Aorta (tissue), 5 donors: Measurements from ENCODE around the gene SYNE1. TPM values are rescaled to one million over a fixed set of nuclear protein-coding genes. Genes with fewer than 3 reads are reported as not detected.
"Not testable (repeated sequence)": the region's sequence is repeated elsewhere in the genome, so short reads cannot be mapped to it uniquely, and the experiment has no call there.

Experiments used
- ATAC-seq: fragments of 200-7000 bp; cut with Tn5 transposase; one replicate; pipeline ENCODE4 v1.9.1; 2022; ENCODE audit warnings: moderate library complexity; ENCODE audit not compliant: low FRiP score
- DNase-seq, 2 donors: peaks; one replicate each; pipeline ENCODE4 v3.0.0-alpha.2; 2020
- H3K27ac ChIP-seq, 2 donors: one replicate each; pipeline ENCODE4 v1.5.1; 2013; ENCODE audit warnings: low read length in 2 of 2, mild to moderate bottlenecking in 2 of 2, moderate library complexity in 2 of 2, control low read depth in 1 of 2, inconsistent platforms in 1 of 2, low read depth in 1 of 2
- H3K27me3 ChIP-seq, 2 donors: one replicate each; pipeline ENCODE4 v1.6.1; 2013; ENCODE audit warnings: control low read depth in 1 of 2, low read length in 1 of 2, mild to moderate bottlenecking in 1 of 2, moderate library complexity in 1 of 2; ENCODE audit not compliant: insufficient read depth in 2 of 2, control insufficient read depth in 1 of 2
- H3K36me3 ChIP-seq, 2 donors: one replicate each; pipeline ENCODE4 v1.6.1; 2013; ENCODE audit warnings: control low read depth in 1 of 2, low read length in 1 of 2, mild to moderate bottlenecking in 1 of 2; ENCODE audit not compliant: insufficient read depth in 2 of 2, control insufficient read depth in 1 of 2
- H3K4me1 ChIP-seq, 2 donors: one replicate each; pipeline ENCODE4 v1.6.1; 2013; ENCODE audit warnings: low read length in 2 of 2, control low read depth in 1 of 2, mild to moderate bottlenecking in 1 of 2, moderate library complexity in 1 of 2; ENCODE audit not compliant: insufficient read depth in 2 of 2, control insufficient read depth in 1 of 2
- H3K4me3 ChIP-seq, 2 donors: one replicate each; pipeline ENCODE4 v1.5.1; 2013; ENCODE audit warnings: low read length in 2 of 2, control low read depth in 1 of 2, mild to moderate bottlenecking in 1 of 2
- H3K9me3 ChIP-seq: one replicate; pipeline ENCODE4 v1.6.1; 2013; ENCODE audit warnings: mild to moderate bottlenecking, low read length; ENCODE audit not compliant: control insufficient read depth
- WGBS, 2 donors: extraction: QIAGEN DNeasy Blood & Tissue Kit; methylation state at CpG; one replicate each; pipeline ENCODE4 v1.1.7; 2013; 5-methylcytosine and 5-hydroxymethylcytosine counted together
- intact Hi-C, 2 donors: fragments of 100-400 bp; cut with DNase I; formaldehyde crosslinking; loops; one replicate each; pipeline versions ENCODE4 v1.14.2 to v1.15.0; 2022
- polyA plus RNA-seq, 2 donors: library from polyadenylated mRNA; stranded (reverse); fragments of 200-250 nt; gene quantifications; one replicate each; pipeline ENCODE4 v1.2.3, GENCODE V29; 2013
- total RNA-seq, 2 donors: library from RNA; stranded (reverse); fragmentation: NEBNext Ultra II Directional; extraction: Animal tissue kit (Norgen Biotek cat#: 25700); gene quantifications; one replicate each; pipeline ENCODE4 v1.2.1, GENCODE V29; 2021
- donor health status: healthy with polysubstance abuse.
- donor health status: Bipolar disorder and iron deficiency.
- donor health status: DM: no; HTN: no; CAD: no.
- donor health status: DM: no; HTN: no; CAD: no.
- donor health status: DM: yes; HTN: yes; CAD: no.

The SYNE1 gene
- total and polyA plus RNA-seq, 4 donors = 54.3 to 356 (median 221) TPM

DNA sequence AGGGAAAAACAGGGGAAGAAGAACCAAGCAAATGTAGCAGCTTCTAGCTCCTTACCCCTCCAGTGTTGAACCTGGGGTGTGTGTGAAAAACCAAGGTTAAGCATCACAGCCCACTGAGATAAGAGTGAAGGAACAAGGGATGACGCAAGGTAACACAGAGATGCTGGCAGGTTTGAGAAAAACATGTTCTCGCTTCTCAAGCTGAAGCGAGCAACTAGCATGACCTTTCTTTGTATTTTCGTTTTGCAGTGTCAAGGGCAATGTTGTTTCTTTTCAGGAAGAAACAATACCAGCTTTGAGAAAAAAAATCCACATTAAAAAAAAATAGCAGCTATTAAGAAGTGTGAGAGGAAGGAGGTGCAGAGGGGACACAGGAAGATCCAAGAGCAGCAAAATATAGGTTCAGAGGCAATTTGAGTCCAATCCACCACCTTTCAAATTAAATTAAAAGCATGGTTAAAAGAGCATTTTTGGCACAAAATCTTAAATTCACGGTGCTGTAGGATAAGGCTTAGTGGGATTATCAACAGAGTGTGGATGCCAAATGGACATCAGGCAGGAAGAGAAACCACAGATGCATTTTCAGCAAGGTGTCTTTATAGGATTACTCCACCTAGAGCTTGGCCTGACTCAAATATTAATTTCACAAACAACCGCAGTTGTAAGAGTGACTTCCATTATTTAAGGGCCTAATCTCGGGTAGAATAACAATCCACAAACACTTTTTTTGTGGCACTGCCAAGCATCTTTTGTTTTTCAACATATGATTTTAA, 70.9 kb downstream of the SYNE1 start:
- Histone ChIP-seq H3K27me3 (no peaks in the 10 kb centered on the region), H3K27ac (no peak overlapping the region), H3K36me3 (no peaks in the 10 kb centered on the region), H3K9me3 (no peaks in the 10 kb centered on the region), H3K4me1 (no peaks in the 10 kb centered on the region), H3K4me3 (no peak overlapping the region)
- intact Hi-C loops = no loop called here
- DNase-seq (no peak), ATAC-seq (no peak)
- WGBS, 2 donors = 60 to 65% methylated on average over 7 of the region's 7 CpGs

DNA sequence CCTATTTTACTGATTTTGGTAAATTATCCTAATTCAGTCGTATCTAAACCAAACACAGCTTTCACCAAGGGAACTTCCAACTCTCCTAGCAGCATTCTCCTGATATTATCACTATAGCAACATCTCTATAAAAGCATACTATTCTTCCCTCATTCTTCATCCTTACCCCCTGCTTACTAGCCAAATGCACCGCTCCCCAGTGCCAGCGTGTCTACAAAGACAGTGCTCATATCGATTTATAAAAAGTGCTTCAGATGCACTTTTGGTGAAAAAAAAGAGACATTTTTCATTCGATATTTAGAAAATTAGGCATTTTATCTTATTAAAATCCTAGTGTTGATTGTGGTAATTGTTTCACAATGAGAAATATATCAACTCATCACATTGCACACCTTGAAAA, 74.0 kb downstream of the SYNE1 start:
- DNase-seq (no peak), ATAC-seq (no peak)
- H3K27ac ChIP-seq = no peak overlapping the region
- H3K9me3 ChIP-seq = no peaks in the 10 kb centered on the region
- intact Hi-C loops = no loop called here
- 80 to 83% methylated on average over 5 of the region's 5 CpGs for WGBS, 2 donors
- H3K4me1 ChIP-seq = no peaks in the 10 kb centered on the region
- H3K4me3 ChIP-seq = no peak overlapping the region
- H3K36me3 ChIP-seq = no peaks in the 10 kb centered on the region
- no peaks in the 10 kb centered on the region for H3K27me3 ChIP-seq

GRCh38 chr6:152558798-152559197, 78.4 kb downstream of the SYNE1 start:
- not testable (repeated sequence) for H3K36me3 ChIP-seq, H3K4me3 ChIP-seq, DNase-seq, H3K27me3 ChIP-seq, H3K27ac ChIP-seq, H3K9me3 ChIP-seq, H3K4me1 ChIP-seq, ATAC-seq
- intact Hi-C loops = loop anchor here in 1 of 2 donors (10.0 kb wide), 1 partner anchor 106 kb away; no protein-coding TSS in a partner anchor
- 78 to 93% methylated on average over 1 of the region's 1 CpG for WGBS, 2 donors

DNA sequence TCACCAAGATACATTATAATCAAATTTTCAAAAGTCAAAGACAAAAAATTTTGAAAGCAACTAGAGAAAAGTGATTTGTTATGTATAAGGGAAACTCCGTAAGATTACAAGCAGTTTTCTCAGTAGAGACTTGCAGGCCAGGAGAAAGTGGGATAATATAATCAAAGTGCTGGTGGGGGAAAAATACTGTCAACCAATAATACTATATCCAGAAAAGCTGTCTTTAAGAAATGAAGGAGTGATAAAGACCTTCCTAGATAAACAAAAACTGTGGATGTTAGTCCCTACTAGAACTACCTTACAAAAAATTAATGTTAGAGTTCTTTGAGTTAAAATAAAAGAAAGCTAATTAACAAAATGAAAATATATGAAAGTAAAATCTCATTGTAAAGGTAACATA, 79.7 kb downstream of the SYNE1 start:
- DNase-seq = no peak
- no peak for ATAC-seq
- Histone ChIP-seq H3K27ac (no peak overlapping the region), H3K36me3 (no peaks in the 10 kb centered on the region), H3K27me3 (no peaks in the 10 kb centered on the region), H3K9me3 (peaks cover 3% of the 10 kb centered on the region), H3K4me1 (no peaks in the 10 kb centered on the region), H3K4me3 (no peak overlapping the region)
- WGBS, 2 donors = 89% methylated on average over 1 of the region's 1 CpG
- intact Hi-C loops = loop anchor here in 1 of 2 donors (10.0 kb wide), 1 partner anchor 107 kb away; no protein-coding TSS in a partner anchor

DNA sequence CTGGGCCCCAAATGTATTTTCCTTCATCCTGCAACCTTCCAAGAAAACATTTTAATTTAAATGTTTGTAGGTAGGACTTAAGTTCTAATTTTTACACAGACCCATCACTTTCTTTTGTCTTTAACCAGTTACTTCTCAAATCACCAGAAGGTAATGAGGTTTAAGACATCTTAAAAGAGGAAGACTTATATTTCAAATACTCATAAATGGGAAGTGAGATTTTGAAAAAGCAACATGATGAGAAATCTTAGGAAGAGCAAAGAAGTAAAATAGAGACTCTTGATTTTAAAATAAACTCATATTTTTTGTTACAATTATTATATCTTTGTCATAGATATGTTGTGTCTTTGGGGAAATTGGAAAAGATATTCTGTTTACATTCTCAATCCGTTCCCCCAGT, 82.3 kb downstream of the SYNE1 start:
- WGBS, 2 donors = 83 to 86% methylated on average over 1 of the region's 1 CpG
- intact Hi-C loops = loop anchor here (5.0 to 10.0 kb wide), 3 partner anchors 82 to 392 kb away; partner anchors contain the start of gene SYNE1 (in 1 of the 2)
- H3K9me3 ChIP-seq = peaks cover 3% of the 10 kb centered on the region
- no peak for DNase-seq
- H3K36me3 ChIP-seq = no peaks in the 10 kb centered on the region
- no peak for ATAC-seq
- no peaks in the 10 kb centered on the region for H3K27me3 ChIP-seq
- H3K4me1 ChIP-seq = no peaks in the 10 kb centered on the region
- no peak overlapping the region for H3K4me3 ChIP-seq
- no peak overlapping the region for H3K27ac ChIP-seq

DNA sequence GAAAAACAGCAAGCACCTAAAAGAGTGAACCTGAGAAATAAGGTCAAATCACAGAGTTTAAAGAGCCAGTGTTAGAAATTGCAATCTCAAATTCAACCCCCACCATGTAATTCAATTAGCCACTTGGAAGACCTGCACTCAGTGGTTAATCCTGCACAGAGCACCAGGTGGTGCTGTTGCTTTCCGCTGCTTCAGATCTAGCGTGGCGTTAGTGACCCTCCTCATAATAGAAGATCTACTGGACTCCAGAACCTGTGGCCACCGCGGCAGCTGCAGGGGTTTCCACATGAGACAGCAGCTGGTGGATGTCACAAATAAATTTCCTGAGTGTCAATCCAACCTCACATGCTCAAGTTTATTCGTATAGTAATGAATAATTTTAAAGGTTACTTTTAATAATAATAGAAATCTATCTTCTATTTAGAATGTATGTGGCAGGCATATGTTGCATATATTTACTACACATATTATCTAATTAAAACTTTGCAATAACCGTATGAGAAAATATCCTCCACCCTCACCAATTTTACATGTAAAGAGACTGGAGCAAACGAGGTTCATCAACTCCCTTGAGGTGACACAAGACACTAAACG, 84.4 kb downstream of the SYNE1 start:
- Histone ChIP-seq H3K9me3 (peaks cover 3% of the 10 kb centered on the region), H3K27me3 (no peaks in the 10 kb centered on the region), H3K36me3 (no peaks in the 10 kb centered on the region), H3K4me3 (no peak overlapping the region), H3K27ac (no peak overlapping the region), H3K4me1 (no peaks in the 10 kb centered on the region)
- ATAC-seq = peak; percentile 88
- 35 to 37% methylated on average over 9 of the region's 9 CpGs for WGBS, 2 donors
- peak; percentile 64 to 84 for DNase-seq
- intact Hi-C loops = loop anchor here (5.0 to 10.0 kb wide), 3 partner anchors 85 to 395 kb away; partner anchors contain the start of gene SYNE1 (in 1 of the 2)

GRCh38 chr6:152543519-152543918, 93.6 kb downstream of the SYNE1 start:
- no peak for ATAC-seq
- 76 to 77% methylated on average over 2 of the region's 2 CpGs for WGBS, 2 donors
- Histone ChIP-seq H3K36me3 (no peaks in the 10 kb centered on the region), H3K4me3 (no peak overlapping the region), H3K27me3 (no peaks in the 10 kb centered on the region), H3K4me1 (no peaks in the 10 kb centered on the region), H3K27ac (no peak overlapping the region), H3K9me3 (peaks cover 1% of the 10 kb centered on the region)
- DNase-seq = no peak
- intact Hi-C loops = no loop called here

GRCh38 chr6:152540381-152540780, 96.8 kb downstream of the SYNE1 start:
- no peaks in the 10 kb centered on the region for H3K4me1 ChIP-seq
- no peak overlapping the region for H3K4me3 ChIP-seq
- no peaks in the 10 kb centered on the region for H3K27me3 ChIP-seq
- ATAC-seq (no peak), DNase-seq (no peak)
- 68 to 78% methylated on average over 2 of the region's 2 CpGs for WGBS, 2 donors
- intact Hi-C loops = no loop called here
- no peaks in the 10 kb centered on the region for H3K36me3 ChIP-seq
- H3K9me3 ChIP-seq = peaks cover 1% of the 10 kb centered on the region
- H3K27ac ChIP-seq = no peak overlapping the region

DNA sequence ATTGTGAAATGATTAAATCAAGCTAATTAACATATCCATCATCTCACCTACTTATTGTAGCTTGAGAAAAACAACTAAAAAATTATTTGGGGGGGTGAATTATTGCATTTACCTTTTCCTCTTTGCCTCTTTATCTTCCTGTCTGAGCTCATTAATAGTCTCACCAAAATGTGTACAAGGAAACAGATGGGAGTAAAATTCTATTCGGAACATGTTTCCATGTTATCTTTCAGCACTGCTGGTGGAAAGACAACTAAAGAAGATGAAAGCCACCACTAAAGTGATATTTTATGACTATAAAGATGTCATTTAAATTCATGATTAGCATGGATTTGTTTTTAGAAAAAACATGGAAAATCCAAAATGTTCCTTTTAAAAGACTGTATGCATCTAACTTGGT, 102.6 kb downstream of the SYNE1 start:
- no peak for ATAC-seq
- H3K36me3 ChIP-seq = no peaks in the 10 kb centered on the region
- H3K27me3 ChIP-seq = no peaks in the 10 kb centered on the region
- intact Hi-C loops = no loop called here
- H3K4me3 ChIP-seq = no peak overlapping the region
- DNase-seq = no peak
- no peaks in the 10 kb centered on the region for H3K4me1 ChIP-seq
- 38 to 55% methylated on average over 1 of the region's 1 CpG for WGBS, 2 donors
- H3K27ac ChIP-seq = no peak overlapping the region
- H3K9me3 ChIP-seq = peaks cover 2% of the 10 kb centered on the region
